ENCODE results near the gene CAMTA1.
A peak's percentile ranks its signal among the peaks of the same experiment; 100 is the strongest.

Gene CAMTA1

GRCh38 chr1:7229696-7230631, 444.7 kb downstream of the CAMTA1 start:
- DNase-seq (ENCODE audit: low spot score): no peak

GRCh38 chr1:7232441-7233236, 447.4 kb downstream of the CAMTA1 start:
- DNase-seq (ENCODE audit: low spot score): no peak

GRCh38 chr1:7233237-7233540, 447.9 kb downstream of the CAMTA1 start:
- DNase-seq (ENCODE audit: low spot score): no peak

GRCh38 chr1:7233646-7234470, 448.6 kb downstream of the CAMTA1 start:
- no peak for DNase-seq (ENCODE audit: low spot score)

- DNase-seq (ENCODE audit: low spot score): no peak
Observed at GRCh38 chr1:7234471-7234755, 449.2 kb downstream of the CAMTA1 start.

GRCh38 chr1:7235871-7236517, 450.7 kb downstream of the CAMTA1 start:
- DNase-seq (ENCODE audit: low spot score): no peak

GRCh38 chr1:7236844-7237515, 451.7 kb downstream of the CAMTA1 start:
- no peak for DNase-seq (ENCODE audit: low spot score)

GRCh38 chr1:7247158-7247557, 461.9 kb downstream of the CAMTA1 start:
- DNase-seq (ENCODE audit: low spot score): no peak

GRCh38 chr1:7247791-7248548, 462.7 kb downstream of the CAMTA1 start:
- peak; percentile 38 for DNase-seq (ENCODE audit: low spot score)

GRCh38 chr1:7248549-7249199, 463.4 kb downstream of the CAMTA1 start:
- no peak for DNase-seq (ENCODE audit: low spot score)

GRCh38 chr1:7249516-7249915, 464.3 kb downstream of the CAMTA1 start:
- no peak for DNase-seq (ENCODE audit: low spot score)

GRCh38 chr1:7250176-7250575, 464.9 kb downstream of the CAMTA1 start:
- no peak for DNase-seq (ENCODE audit: low spot score)

- DNase-seq (ENCODE audit: low spot score): no peak
Observed at GRCh38 chr1:7250597-7251453, 465.6 kb downstream of the CAMTA1 start.

GRCh38 chr1:7251454-7251800, 466.2 kb downstream of the CAMTA1 start:
- no peak for DNase-seq (ENCODE audit: low spot score)

GRCh38 chr1:7252411-7253117, 467.3 kb downstream of the CAMTA1 start:
- no peak for DNase-seq (ENCODE audit: low spot score)

- DNase-seq (ENCODE audit: low spot score): no peak
Observed at GRCh38 chr1:7253118-7253480, 467.8 kb downstream of the CAMTA1 start.

- DNase-seq (ENCODE audit: low spot score): no peak
Observed at GRCh38 chr1:7253988-7254587, 468.8 kb downstream of the CAMTA1 start.

GRCh38 chr1:7255303-7256058, 470.2 kb downstream of the CAMTA1 start:
- DNase-seq (ENCODE audit: low spot score): no peak

Measured in Ammon's horn (tissue), 1 donor.